Mucosa of gallbladder (tissue), 1 donor: ENCODE results near the gene NMT1. TPM values are rescaled to one million over a fixed set of nuclear protein-coding genes. Genes with fewer than 3 reads are reported as not detected.
"Not testable (repeated sequence)": the region's sequence is repeated elsewhere in the genome, so short reads cannot be mapped to it uniquely, and the experiment has no call there.

Experiments used
- DNase-seq: peaks from one replicate; pipeline ENCODE4 v3.0.0-alpha.2; 2020; ENCODE audit warnings: low spot score
- total RNA-seq: library from RNA; stranded (reverse); gene quantifications from one replicate; pipeline ENCODE4 v1.2.1, GENCODE V29; 2021
- donor health status: DM: no; HTN: no; CAD: no.

Gene NMT1
- total RNA-seq, 1 donor from 2014 or later, result 109 TPM

DNA sequence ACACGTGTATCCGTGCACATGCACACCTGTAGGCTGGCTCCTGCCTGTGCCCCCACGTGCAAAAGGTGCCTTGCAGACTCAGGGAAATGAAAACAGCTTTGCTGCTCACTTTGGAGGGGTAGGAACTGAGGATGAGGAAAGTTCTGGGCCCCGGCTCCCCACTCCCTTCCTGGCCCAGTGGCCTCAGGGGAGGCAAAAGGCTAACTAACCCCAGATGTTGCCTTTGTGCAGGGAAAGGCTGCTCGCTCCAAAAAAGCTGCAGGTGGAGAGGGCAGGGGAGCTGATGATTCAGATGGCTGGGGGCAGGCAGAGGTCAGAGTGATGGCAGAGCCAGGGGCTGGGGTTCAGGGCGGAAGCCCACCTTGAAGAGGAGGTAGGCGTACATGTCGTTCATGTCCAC is 58.8 kb downstream of the NMT1 start:
- no peak for DNase-seq

- DNase-seq, result no peak
Measured at GRCh38 chr17:45120558-45120957, 59.4 kb downstream of the NMT1 start.

- DNase-seq, result no peak
Measured at GRCh38 chr17:45121055-45121454, 59.9 kb downstream of the NMT1 start.

GRCh38 chr17:45123076-45123770 is 62.1 kb downstream of the NMT1 start:
- DNase-seq, result no peak

DNA sequence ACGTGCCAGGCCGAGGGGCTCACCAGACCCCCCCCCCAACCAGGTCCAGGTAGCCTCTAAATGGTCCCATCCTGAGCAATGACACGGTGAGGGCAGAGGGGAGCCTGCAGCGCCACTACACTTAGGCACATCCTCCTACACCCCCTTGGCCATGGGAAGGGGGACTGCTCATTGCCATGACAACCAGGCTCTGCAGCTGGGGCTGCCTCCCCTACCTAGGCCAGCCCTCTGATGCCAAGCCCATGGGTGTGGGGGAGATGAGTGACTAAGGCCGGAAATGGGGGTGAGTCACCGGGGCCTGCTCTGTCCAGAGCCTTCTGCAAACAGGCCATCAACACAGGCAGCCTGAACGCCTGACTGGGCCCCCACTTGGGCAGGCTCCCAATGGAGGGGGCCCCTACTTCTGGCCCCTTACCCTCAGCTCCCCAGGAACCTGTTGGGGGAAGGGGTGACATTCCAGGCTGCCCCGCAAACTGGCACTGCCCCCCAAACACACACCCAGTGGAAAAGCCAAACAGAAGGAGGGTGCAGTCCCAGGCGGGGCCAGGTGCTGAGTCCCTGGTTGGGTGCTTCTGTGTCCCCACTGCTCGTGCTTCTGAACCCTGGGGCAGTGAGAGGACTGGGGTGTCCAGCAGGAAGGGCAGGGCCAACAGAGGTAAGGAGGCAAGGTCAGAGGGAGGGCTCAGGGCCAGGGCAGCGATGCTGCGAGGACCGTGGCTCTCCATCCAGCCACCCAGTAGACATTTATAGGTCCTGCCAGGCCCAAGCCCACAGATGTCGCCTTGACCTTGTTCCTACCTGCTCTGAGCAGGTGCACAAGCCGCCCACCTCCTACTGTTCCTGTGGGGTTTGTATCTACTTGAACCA is 63.0 kb downstream of the NMT1 start:
- DNase-seq, result no peak

DNA sequence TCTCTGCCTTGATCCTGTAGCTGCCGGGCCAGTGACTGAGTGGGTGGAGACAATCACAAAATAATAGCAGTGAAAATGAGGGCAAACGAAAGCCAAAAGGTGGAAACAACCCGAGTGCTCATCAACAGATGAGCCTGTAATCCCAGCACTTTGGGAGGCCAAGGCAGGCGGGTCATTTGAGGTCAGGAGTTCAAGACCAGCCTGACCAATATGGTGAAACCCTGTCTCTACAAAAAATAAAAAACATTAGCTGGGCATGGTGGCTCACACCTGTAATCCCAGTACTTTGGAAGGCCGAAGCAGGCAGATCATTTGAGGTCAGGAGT is 63.6 kb downstream of the NMT1 start:
- DNase-seq, result not testable (repeated sequence)

- DNase-seq, result no peak
Measured at GRCh38 chr17:45125509-45125908, 64.4 kb downstream of the NMT1 start.

DNA sequence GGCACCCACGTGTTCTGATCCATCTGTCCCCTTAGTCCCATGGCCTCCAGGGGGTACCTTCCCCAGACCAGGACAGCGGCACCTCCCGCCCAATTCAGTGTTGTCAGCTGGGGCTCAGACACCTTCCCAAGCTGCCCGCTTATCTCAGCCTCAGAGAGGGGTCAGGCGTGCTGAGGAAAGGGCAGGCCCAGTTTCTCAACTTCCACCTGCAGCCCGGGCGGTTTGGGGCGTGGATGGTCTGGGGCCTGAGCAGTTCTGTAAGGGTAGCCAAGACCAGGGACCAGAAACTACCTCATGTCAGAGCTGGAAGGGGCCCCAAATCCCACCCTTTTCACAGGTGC is 66.1 kb downstream of the NMT1 start:
- no peak for DNase-seq

GRCh38 chr17:45127548-45128300 is 66.6 kb downstream of the NMT1 start:
- DNase-seq, result peak; percentile 73

GRCh38 chr17:45128331-45128730 is 67.2 kb downstream of the NMT1 start:
- DNase-seq, result no peak

GRCh38 chr17:45128989-45129388 is 67.9 kb downstream of the NMT1 start:
- DNase-seq, result no peak

DNA sequence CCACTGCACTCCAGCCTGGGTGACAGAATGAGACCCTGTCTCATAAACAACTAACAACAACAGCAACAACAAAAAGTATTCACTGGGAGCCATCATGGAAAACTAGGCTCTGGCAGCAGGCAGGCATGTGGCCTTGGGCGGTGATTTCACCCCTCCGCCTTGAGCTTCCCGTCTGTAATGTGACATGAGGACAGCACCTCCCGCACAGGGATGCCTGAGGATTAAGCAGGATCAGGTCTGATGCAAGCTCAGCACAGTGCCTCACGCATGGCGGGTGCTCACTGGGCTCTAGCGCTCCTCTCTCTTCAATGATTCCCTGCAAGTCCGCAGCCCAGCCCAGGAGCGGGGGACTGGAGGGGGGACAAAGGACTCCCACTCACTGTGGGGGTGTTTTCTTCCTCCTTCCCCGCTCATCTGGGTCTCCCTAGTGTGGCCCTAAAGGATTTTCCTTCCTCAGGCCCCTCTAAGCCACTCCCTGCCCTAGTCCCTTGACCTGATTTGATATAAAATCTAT is 68.4 kb downstream of the NMT1 start:
- no peak for DNase-seq

DNA sequence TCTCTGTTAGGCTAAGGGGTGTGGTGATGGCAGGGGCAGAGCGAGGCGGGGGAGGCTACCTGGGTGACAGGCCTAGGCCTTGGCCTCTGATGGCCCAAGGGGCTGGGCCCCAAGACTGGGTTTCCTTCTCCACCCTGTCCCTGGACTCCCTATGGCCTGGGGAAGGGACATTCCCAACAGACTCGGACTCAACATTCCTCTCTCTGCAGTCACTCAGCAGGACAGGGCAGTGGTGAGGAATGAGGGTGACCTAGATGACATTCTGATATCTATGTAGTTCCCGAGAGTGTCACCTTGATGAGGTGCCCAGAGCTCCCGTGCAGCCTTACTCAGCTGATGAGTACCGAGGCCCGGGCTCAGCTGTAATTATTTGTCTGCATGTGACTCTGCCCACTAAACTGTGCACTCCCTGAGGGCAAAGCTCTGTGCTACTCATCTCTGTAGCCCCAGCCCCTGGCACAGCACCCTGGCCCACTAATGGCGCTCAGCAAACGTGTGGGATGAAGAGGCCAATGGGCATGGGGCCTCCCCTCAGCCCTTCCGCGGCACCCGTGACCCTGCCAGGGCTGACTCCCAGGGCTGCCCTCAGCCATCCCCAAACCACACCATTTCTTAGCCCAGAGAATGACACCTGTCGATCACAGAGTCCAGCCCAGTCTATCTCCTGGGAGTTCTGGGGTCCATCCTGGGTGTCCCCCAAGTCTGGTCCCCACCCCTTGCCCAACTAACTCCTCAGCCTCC is 69.0 kb downstream of the NMT1 start:
- DNase-seq, result no peak

- DNase-seq, result no peak
Measured at GRCh38 chr17:45130681-45131615, 69.8 kb downstream of the NMT1 start.

GRCh38 chr17:45131616-45132319 is 70.7 kb downstream of the NMT1 start:
- no peak for DNase-seq

GRCh38 chr17:45132320-45132571 is 71.1 kb downstream of the NMT1 start, which contains the start of gene PLCD3:
Gene PLCD3, minus strand, starts transcription at chr17:45132515. Its CDS starts 105 bp downstream, at chr17:45132410.
- no peak for DNase-seq

DNA sequence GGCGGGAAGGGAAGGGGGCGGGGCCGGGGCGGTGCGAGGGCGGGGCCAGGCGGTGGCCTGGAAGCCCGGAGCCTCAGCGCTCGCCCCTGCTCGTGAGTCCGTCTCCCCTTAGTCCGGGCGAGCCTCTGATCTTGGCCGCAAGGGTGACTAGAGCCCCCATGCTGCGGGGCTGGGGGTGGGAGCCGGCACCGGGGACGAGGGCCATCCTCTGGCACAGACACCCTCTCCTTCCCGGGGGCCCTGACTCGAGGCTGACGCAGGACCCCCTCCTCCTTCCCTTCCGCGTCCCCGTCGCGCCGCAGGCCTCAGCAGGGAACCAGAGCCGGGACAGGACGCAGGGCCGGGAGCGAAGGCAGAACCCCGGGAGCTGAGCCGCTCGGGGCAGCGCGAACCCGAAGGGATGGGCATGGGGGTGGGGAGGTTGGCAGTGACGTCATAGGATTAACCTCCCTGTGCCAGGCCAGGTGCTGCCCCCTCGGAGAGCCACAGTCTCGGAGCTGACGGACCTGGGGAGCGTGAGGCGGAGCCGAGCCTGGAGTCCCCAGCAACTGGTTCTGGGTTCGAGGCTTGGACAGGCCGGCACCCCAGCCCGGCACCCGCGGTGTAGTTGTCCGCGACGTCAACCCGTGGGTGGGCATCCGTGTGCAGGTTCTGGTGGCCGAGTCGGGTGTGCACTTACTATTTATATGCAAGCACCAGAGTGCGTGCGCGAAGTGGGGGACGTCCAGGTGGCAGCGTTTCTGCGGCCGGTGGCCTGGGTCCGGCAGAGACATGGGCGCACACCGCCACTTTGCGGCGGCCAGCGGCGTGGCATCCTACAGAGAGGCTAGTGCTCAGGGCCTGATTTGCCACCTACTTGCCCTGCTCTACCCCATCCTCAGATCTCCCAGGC is 71.7 kb downstream of the NMT1 start:
- DNase-seq, result peak; percentile 87

DNA sequence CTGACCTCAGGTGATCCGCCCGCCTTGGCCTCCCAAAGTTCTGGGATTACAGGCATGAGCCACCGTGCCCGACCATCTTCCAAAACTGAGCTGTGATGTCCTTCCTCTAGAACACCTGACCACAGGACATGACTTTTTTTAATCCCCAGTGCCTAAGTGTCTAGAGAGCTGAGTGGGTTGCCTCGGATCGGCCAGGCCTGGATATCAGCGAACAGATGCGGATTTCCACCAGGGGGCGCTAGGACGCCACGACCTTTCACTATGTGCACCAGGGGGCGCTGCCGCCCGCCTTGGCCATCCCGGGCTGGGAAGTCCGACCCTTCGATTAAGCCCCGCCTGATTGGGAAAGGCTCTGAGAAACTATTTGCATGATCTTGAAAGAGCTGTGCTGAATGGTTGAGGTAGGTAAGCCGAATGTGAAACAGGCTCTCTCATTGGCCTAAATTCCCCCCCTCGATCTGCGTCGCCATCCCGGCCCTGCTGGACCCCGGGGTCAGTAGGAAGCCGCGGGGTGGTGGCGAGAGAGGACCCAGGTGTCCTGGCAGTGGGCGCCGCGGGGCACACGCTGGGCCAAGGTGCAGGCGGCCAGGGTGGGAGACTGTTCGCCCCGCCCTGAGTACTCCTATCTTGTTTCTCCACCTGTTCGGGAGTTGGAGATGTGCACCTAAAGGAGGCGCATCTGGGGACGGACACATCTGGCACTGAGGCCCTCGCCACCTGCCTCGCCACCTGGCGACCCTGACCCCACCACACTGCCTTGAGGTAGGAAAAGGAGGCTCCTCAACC is 74.3 kb downstream of the NMT1 start, which contains the start of gene ACBD4:
TSS of gene ACBD4 (plus strand) at position 496 of the 786 bp plus-strand sequence. CDS start 458 bp downstream, outside the sequence.
- DNase-seq, result peak; percentile 97
